ENCODE measurements around the gene SMOC2. TPM values are rescaled to one million over a fixed set of nuclear protein-coding genes. Genes with fewer than 3 reads are reported as not detected.

SMOC2 gene, protein sequence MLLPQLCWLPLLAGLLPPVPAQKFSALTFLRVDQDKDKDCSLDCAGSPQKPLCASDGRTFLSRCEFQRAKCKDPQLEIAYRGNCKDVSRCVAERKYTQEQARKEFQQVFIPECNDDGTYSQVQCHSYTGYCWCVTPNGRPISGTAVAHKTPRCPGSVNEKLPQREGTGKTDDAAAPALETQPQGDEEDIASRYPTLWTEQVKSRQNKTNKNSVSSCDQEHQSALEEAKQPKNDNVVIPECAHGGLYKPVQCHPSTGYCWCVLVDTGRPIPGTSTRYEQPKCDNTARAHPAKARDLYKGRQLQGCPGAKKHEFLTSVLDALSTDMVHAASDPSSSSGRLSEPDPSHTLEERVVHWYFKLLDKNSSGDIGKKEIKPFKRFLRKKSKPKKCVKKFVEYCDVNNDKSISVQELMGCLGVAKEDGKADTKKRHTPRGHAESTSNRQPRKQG
- not detected in 2 replicates for total RNA-seq (2014; rRNA removed; shearing (Covaris generic))

DNA sequence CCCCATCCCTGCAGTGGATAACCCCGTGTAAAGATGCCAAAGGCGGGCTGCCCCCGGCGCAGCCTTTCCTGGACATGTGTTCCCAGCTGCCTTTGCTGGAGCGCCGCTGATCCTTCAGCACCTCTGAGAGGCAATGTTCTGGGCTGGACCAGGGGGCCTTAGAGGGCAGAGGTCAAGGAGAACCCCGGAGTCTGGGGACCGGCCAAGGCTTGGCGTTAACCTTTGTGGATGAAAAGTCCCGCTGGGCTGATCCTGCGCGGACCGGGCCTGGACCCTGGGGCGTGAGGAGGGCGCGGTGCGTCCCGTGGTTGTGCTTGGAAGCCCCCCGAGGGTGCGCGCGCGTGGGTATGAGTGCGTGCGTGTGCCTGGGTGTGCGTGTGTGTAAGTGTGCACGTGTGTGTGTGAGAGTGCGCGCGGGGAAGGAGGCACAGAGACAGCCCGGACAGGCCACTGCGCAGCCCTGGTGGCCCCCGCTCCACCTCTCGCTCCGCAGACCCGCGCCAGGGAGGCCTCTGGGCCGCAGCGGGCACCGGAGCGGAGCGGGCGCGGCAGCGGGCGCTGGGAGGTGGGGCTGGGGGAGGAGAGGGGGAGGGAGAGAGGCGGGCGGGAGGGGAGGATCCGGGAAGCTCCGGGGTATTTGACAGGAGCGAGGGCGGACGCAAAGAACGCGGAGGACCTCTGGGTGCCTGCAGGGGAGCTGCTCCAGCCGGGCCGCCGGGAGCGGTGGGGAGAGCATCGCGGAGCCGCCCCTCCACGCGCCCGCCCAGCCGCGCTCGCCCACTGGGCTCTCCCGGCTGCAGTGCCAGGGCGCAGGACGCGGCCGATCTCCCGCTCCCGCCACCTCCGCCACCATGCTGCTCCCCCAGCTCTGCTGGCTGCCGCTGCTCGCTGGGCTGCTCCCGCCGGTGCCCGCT lies at the start of gene SMOC2:
TSS of gene SMOC2 (plus strand) at position 665 of the 914 bp plus-strand sequence. CDS start at position 852, 187 bp downstream.
- DNase-seq (ENCODE audit: low read depth), result no peak

DNA sequence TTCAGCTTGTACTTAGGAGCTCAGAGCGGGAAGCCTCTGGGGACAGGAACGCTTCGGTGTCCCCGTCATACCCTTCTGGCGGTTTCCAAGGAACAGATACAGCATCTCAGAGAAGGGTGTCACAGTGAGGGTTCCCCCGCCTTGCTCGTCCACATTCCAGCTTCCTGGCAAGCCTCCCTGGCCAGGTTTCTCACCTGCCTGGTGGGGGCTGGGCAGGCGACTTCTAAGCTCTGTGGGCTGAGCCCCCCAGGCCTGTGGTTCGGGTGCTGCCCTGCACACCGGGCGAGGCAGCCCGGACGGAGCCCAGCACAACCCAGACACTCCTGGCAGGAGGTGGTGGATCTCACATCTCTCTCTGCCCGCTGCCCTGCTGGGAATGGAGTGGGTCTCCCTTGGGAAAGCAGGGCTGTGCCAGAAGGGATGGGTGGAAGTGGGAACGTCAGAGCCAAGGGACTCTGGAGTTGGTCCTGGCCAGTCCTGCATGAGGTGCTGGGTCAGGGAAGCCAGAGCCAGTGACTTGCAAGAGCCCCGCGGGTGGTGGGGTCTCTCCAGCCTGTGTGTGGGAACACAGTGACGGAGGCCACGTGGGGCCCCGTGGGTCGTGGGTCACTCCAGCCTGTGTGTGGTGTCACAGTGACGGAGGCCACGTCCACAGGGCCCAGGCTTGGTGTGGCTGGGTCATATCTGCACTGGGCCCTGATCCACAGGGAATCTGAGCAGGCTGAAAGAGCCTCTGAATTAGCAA lies 47.7 kb upstream of the SMOC2 start:
- no peak for DNase-seq (ENCODE audit: low read depth)

DNA sequence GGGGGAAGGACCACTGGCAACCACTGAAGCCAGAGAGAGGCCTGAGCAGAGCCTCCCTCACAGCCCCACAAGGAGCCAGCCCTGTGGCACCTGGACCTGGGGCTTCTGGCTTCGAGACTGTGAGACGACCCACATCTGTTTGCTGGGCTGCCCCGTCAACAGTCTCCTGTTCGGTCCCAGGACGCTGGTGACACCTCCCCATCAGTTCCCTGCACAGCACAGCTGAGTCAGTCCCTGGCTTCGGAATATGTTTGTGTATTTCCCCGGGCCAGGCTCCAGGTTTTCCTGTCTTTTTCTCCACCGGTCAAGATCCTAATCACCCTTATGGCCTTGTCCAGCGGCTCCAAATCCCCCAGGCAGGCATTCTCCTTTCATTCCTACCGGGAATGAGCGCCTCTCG lies 46.4 kb upstream of the SMOC2 start:
- DNase-seq (ENCODE audit: low read depth), result no peak

DNA sequence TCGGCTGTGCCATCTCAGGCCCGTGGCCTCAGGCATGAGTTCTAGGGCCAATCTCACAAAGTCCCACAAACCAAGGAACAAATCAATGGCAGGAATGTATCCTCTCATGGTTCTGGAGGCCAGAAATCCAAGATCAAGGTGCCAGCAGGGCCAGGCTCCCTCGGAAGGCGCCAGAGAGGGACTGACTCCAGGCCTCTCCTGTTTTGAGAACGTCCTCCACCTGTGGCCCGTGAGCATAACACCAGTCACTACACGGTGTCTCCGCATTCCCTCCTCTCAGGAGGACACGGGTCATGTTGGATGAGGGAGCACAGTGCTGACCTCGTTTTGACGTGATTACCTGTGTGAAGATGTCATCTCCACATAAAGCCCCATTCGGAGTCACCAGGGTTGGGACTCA lies 45.0 kb upstream of the SMOC2 start:
- no peak for DNase-seq (ENCODE audit: low read depth)

DNA sequence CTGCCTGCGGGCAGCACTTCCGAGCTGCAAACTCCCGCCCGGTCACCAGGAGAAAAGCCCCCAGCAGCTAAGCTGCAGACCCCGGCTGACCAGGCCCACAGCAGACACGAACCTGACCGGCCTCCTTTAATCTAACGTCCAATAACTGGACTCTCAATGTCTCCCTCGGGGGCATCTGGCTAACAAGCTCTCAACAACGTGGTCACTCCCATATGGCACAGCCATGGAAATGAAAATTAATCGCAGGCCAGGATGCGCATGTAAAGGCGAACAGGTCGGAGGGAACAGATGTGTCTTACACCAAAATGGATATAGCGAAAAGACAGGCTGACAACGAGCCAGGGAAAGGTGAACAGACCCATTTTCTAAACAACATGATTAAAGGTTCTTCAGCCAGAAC lies 44.4 kb upstream of the SMOC2 start:
- no peak for DNase-seq (ENCODE audit: low read depth)

DNA sequence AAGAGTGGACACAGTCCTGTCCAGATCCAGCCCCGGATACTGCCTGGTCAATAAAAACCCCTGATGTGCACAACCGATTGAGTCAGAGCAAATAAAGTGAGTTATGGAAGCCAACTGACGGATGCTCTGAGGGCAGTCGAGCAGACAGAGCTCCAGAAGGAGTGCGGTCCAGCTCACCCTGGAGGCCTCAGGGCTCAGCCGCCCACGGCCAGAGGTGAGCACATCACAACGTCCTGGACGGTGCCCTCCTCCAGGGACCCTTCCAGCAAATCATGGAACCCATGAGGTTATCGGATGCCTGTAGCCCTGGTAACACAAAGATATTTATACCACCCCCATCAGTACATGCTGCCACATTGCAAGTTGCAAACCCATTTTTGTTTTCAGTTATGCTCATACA lies 44.0 kb upstream of the SMOC2 start:
- no peak for DNase-seq (ENCODE audit: low read depth)

DNA sequence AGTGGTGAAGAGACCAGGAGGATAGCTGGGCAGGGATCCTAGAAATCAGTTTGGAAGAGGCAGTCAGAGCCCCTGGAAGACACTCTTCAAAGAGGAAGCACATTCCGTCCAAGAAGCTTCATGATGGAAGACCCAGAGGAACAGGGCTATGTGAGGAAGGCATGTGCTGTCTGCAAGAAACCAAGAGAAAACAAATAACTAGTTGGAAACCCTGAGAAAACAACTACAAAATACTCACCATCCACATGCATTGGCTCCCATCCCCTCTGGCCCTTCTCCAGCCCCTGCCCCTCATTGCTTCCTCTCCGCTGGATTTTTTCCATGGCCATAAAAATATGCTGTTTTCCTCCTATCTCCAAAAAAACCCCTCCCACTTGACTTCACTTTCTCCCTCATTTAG lies 40.9 kb upstream of the SMOC2 start:
- DNase-seq (ENCODE audit: low read depth), result no peak

DNA sequence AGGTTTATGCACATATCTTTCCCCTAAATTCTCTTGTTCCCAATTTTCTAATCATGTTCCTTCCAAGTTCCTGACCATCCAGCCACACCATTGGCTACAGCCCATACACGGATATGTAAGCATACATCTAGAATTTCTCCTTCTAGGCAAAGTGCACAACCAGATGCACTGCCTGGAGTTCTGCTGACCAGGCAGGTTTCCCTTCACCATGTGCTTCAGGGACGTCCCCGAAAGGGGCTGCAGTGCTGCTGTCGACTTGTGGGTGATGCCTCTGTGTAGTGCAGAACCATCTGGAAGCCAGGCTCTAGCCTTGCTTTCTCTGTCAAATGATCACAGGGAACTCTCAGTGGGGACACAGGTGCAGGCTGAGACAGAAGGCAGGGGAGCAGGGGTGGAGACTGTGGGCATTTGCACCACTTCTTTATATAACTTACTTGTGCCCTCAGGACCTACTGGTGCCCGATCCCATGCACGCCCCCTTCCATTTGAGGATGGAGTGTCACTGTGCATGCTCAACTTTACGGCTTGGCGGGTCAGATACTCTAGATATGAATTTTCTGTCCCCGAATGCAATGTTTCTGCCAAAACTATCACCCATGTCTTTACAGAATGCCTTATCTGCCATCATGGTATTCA lies 37.5 kb upstream of the SMOC2 start:
- DNase-seq (ENCODE audit: low read depth), result no peak

DNA sequence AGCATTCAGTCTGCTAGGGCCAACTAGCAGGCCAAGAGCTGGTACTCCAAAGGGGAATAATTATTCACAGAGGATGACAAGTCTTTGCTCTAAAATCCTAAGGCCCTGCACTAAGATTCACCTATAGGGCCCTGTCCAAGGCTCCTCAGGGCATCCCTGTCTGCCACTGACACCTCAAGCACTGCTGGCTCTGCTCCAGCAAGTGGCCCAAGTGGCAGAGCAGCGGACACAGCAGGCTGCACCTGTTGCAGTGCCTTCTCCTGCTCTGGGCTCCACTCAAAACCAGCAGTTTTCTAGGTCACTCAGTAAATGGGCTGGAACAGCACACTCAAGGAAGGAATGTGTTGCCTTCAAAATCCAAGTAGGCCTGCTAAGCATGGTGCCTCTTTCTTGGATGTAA lies 36.4 kb upstream of the SMOC2 start:
- DNase-seq (ENCODE audit: low read depth), result no peak

DNA sequence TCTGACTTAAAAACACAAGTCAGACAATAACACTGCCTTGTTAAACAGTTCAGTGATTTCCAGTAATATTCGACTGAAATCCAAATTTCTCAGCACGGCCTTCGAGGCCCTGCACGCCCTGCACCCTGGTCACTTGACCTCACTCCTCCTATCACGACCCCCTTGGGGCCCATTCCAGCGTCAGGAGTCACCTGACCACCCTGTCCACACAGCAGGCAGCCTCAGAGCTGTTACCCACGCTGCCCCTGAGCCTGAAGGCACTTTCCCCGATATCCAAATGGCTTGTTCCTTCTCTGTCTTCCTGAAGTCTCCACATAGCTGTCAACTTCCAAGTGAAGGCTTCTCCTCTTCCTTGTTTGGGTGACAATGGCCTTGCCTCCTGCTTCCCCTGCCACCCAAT lies 33.1 kb upstream of the SMOC2 start:
- DNase-seq (ENCODE audit: low read depth), result no peak

DNA sequence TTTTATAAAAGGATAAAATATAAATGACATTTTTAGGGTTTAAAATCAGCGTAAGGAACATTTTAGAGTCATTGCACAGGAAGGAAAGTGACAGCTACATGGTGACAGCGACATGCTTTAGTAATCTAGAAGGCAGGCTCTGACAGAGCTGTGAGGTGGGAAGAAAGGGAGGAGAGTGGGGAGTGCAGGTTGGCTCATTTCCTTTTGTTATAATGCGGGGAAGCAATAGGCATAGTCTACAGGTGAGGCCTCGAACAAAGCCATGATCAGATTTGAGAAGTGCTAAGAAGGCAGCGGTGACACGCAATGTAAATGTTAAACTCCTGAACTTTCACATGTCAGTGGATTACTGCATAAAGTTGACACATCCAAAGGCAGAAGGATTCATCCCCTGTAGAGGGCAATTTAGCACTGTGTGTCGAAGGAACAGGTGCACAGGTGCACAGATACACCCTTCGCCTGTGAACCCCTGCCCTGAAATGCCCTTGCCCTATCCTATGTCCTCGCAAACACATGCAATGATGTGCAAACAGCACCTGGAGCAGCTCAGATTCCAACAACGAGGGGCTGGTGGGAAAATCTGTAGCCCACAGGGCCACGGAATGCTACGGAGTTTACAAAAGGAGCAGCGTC lies 32.4 kb upstream of the SMOC2 start:
- no peak for DNase-seq (ENCODE audit: low read depth)

DNA sequence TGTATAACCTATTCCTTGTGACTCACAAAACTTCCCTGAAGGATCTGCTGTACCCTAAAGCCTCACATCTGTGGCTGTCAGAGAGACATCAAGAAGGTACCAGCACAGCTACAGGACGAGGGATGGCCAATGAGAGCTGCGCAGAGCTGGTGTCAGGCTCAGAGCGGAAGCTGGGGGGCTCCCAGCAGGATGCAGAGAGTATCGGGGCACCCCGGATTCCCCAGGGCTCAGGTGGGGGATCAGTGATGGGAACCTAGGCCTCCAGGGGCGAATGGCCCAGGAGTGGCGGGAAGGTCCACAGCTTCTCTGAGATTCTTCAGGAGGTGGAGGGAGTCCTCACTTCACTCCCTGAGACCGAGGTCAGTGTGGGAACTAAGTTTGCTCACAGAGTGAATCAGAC lies 30.9 kb upstream of the SMOC2 start:
- DNase-seq (ENCODE audit: low read depth), result no peak

DNA sequence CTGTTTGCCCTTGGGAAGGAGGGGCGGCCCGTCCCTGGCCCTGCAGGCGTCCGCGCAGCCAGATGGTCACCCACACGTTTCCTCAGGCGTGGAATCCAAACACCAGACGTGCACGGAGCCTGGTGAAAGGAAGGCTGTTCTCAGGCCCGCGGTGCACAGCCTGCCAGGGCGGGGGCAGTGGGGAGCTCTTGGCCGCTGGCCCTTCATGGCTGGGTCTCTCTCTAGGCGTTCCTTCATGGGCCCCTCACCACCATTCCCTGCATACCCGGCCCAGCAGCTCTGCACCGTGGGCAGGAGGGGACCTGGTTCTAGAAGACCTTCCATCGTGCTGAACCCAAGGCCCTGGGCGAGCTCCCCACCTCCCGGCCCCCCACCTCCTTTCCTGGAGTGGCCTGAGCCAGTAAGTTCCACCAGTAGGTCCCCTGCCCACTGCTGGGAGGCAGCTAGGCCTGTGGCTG lies 30.4 kb upstream of the SMOC2 start:
- no peak for DNase-seq (ENCODE audit: low read depth)

DNA sequence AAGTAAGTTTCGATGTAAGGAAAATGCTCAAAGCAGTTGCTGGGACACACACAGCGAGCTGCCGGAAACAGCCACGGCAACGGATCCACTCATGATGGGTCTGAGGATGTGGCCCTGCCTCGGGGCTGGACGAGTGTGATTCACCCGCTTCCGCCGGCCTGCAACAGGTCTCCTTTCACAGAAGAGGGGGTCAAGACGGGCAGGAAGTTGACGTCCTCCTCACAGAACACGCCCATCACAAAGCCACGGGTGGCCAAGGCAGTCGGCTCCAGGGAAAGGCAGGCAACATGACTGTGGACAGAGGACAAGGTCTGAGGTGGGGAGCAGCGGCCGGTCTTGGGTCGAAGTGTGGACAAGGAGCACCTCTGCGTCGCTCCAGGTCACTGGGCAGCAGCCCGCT lies 29.9 kb upstream of the SMOC2 start:
- no peak for DNase-seq (ENCODE audit: low read depth)

DNA sequence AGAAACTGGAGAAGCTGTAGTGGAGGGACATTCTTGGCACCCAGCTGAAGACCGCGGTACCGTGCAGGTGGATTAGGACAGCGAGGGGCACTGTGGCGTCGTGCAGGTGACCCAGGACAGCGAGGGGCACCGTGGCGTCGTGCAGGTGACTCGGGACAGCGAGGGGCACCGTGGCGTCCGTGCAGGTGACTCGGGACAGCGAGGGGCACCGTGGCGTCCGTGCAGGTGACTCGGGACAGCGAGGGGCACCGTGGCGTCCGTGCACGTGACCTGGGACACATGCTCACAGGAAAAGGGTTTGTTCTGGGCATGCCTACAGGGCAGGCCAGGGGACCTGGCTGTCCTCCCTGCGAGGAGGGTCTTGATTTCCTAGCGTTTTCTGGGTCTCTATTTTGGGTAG lies 29.2 kb upstream of the SMOC2 start:
- no peak for DNase-seq (ENCODE audit: low read depth)

DNA sequence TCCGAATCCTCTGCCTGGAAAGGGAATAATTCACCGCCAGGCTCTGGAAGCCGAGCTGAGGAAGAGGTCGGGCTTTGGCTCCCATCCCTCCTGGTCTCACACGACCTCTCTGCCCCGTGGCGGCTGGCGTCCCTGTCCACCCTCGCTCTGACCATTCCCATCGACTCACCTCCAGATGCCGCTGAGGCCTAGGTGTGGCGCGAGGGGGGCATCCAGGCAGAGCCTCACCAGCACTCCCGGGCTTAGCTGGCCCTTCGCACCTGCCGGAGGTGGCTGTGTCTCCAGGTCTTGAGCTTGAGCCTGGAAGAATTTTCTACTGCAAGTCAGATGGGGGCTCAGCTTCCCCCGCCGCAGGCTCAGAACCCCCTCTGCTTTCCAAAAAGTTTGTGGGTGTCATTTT lies 28.5 kb upstream of the SMOC2 start:
- no peak for DNase-seq (ENCODE audit: low read depth)

DNA sequence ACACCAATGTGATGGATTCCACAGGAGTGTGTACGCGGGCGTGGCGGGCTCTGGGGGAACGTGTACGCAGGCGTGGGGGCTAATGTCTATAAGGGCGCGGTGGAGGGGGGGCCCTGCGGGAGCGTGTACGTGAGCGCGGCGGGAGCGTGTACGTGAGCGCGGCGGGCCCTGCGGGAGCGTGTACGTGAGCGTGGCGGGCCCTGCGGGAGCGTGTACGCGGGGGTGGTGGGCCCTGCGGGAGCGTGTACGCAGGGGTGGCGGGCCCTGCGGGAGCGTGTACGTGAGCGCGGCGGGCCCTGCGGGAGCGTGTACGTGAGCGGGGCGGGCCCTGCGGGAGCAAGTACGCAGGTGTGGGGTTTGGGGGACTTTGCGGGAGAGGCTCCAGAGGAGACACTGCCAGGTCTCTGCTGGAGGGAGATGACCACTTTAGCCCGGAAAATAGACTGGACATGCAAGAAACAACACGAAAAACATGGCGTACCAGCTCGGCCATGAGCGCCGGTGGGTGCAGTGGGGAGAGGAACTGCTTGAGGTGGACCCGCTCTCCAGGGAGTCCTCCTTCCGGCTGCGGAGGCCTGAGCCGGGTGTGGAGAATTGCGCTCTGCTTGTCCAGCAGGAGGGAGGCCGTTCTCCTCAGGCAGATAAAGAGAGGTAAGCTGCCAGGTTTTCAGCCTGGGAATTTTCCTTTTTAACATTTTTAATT lies 27.8 kb upstream of the SMOC2 start:
- DNase-seq (ENCODE audit: low read depth), result no peak

DNA sequence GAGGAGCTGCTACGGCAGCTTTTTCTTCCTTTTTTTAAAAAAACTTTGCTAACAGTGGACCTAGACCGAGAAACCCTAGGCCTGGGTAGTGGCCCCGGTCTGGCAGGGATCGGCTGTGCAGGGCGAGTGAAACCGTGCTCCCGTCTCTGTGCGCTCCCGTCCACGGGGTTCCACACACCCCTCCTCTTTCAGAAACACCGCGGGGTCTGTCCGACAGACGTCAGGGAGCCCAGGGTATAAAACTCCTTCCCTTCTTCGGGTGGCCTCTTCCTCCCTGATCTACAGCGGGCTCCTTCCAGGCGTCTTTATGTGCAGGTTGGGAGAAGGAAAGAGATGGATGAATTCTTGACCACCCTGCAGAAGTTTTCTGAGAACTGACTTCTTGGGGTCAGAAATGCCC lies 27.1 kb upstream of the SMOC2 start:
- DNase-seq (ENCODE audit: low read depth), result no peak

DNA sequence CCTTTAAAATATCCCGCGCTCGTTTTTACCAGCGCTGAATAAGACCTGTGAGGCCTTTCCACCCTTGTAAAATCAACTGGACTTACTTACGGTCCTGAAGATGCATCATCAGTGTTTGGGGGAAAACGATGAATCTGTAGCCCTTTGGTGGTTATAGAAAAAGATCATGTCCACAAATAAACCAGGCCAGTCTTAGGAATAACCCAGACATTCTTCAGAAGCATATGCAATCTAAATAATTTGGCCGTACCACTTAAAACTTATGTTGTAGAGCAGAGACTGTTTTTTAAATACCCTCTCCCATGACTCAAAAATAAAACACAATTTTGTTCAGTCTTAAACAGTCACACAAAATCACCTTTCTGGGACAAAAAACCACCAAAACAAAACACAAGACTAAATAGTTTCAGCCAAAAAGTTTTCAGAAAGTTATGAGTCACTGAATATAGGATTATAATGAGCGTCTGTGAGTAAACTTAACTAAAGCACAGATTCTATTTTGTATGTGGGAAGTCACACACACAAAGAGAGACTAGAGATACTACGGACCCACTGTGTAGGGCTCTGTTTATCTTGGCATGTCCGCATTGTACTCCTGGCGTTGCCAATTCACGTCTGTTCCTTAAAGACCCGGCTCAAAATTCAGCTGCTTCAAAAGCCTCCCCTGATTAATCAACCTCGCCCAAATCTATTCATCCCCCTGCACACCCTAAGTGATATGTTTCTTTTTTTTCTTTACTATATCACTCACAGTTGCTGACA lies 26.5 kb upstream of the SMOC2 start:
- no peak for DNase-seq (ENCODE audit: low read depth)
